ENCODE results near the gene MCRS1.

GRCh38 chr12:49557187-49557916 is 10.6 kb downstream of the MCRS1 start:
- TF ChIP-seq, protein P1, sequence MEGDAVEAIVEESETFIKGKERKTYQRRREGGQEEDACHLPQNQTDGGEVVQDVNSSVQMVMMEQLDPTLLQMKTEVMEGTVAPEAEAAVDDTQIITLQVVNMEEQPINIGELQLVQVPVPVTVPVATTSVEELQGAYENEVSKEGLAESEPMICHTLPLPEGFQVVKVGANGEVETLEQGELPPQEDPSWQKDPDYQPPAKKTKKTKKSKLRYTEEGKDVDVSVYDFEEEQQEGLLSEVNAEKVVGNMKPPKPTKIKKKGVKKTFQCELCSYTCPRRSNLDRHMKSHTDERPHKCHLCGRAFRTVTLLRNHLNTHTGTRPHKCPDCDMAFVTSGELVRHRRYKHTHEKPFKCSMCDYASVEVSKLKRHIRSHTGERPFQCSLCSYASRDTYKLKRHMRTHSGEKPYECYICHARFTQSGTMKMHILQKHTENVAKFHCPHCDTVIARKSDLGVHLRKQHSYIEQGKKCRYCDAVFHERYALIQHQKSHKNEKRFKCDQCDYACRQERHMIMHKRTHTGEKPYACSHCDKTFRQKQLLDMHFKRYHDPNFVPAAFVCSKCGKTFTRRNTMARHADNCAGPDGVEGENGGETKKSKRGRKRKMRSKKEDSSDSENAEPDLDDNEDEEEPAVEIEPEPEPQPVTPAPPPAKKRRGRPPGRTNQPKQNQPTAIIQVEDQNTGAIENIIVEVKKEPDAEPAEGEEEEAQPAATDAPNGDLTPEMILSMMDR (IDR thresholded peaks at IDR 0.05) = no peak
- no peak for TF ChIP-seq POLR2A (IDR thresholded peaks at IDR 0.05)
